Gastrocnemius medialis (tissue), 4 donors: ENCODE measurements around the gene FKBP11.

Experiments used
- CTCF ChIP-seq, 5 experiments: fragments of 450-650 bp in 3 of 5; fragments of 200-600 bp in 2 of 5; sonication (generic) in 2 of 5; IDR thresholded peaks in 4 of 5; conservative IDR thresholded peaks in 1 of 5; 1 replicate in 4 of 5; 2 replicates in 1 of 5; pipeline ENCODE4 v1.5.1; 2016 to 2019; ENCODE audit warnings: antibody characterized with exemption in 5 of 5, mild to moderate bottlenecking in 3 of 5, moderate library complexity in 3 of 5
- POLR2A ChIP-seq, 2 donors: fragments of 450-650 bp; IDR thresholded peaks; one replicate each; pipeline ENCODE4 v1.6.1; 2017; ENCODE audit warnings: antibody characterized with exemption in 2 of 2, mild to moderate bottlenecking in 2 of 2, moderate library complexity in 2 of 2

DNA sequence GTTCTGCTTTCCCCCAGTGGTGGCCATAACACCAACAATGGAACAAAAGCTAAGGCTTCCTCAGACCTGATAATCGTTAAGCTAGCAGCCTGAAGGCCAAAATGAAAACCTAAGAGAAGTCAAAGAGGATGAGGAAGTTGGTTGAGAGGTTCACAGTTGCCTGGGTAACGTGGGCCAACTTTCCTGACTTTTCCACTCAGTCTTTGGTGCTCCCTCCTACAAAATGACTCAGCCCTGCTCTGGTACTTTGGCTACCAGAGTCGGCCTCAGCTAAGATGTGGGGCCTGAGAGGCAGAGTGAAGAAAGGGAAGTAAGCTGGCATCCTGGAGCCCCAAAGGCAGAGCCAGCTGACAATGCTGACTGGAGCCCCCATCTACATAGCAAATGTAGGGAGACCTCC, 14.9 kb upstream of the FKBP11 start:
- TF ChIP-seq CTCF (IDR thresholded peaks at IDR 0.05 in 4 of 5, conservative IDR thresholded peaks at IDR 0.05 in 1 of 5) (no peak), POLR2A (IDR thresholded peaks at IDR 0.05) (no peak)
